Measurements from ENCODE around the gene STARD9. TPM values are rescaled to one million over a fixed set of nuclear protein-coding genes. Genes with fewer than 3 reads are reported as not detected.

STARD9 gene
- total and polyA plus RNA-seq, 4 donors = 2.4 to 27.6 (median 10.8) TPM

DNA sequence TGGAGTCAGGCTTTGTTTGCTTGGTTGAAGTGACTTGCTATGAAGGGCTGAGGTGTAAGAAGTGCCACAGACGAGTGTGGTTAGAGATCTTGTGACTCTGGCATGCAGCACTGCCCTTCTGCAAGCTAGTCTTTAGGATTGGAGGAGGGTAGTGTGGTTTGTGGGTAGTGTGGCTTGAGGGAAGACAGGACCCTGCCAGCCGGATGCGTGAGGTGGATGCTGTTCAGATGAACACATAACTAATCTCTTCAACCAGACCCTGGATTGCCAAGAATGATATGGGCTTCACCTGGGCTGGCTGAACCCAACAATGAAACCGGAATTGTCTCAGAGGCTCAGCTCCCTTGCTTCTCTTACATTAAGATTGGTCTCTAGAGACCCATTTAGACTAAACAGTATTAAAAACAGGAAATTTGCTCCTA is 32.7 kb downstream of the STARD9 start:
- H3K27ac ChIP-seq (ENCODE audit: low read depth in 1 of 2, low read length in 1 of 2) = peak overlapping the region in 1 of 2 donors; percentile 67
- TF ChIP-seq CTCF (IDR thresholded peaks at IDR 0.05; ENCODE audit: control extremely low read depth, extremely low read depth) = no peak
- no peak overlapping the region for H3K4me3 ChIP-seq
- peak overlapping the region in 1 of 2 donors; percentile 55 for H3K9ac ChIP-seq (ENCODE audit: insufficient read depth in 1 of 2, low read length in 2 of 2)
- 10 to 14% methylated on average over 4 of the region's 4 CpGs for WGBS, 2 donors
- DNase-seq (peak in 2 of 3 donors; percentile 19 to 58), ATAC-seq (ENCODE audit: insufficient read depth, low FRiP score) (peak; percentile 31)
- no peaks in the 10 kb centered on the region for H3K9me3 ChIP-seq (ENCODE audit: control insufficient read depth in 4 of 4, insufficient read depth in 3 of 4, low read length in 3 of 4)
- H3K4me1 ChIP-seq (ENCODE audit: control insufficient read depth in 5 of 5, insufficient read depth in 5 of 5, low read length in 5 of 5) = peaks cover 4 to 18% (median 10%) of the 10 kb centered on the region in 5 donors
- H3K27me3 ChIP-seq (ENCODE audit: control insufficient read depth in 3 of 3, insufficient read depth in 3 of 3, low read length in 2 of 3) = no peaks in the 10 kb centered on the region
- H3K36me3 ChIP-seq (ENCODE audit: control insufficient read depth in 4 of 4, insufficient read depth in 4 of 4, low read length in 4 of 4) = no peaks in the 10 kb centered on the region

- 48 to 59% methylated on average over 7 of the region's 7 CpGs for WGBS, 2 donors
- Histone ChIP-seq H3K27ac (ENCODE audit: low read depth in 1 of 2, low read length in 1 of 2) (no peak overlapping the region), H3K4me3 (no peak overlapping the region), H3K9ac (ENCODE audit: insufficient read depth in 1 of 2, low read length in 2 of 2) (no peak overlapping the region), H3K27me3 (ENCODE audit: control insufficient read depth in 3 of 3, insufficient read depth in 3 of 3, low read length in 2 of 3) (no peaks in the 10 kb centered on the region), H3K36me3 (ENCODE audit: control insufficient read depth in 4 of 4, insufficient read depth in 4 of 4, low read length in 4 of 4) (no peaks in the 10 kb centered on the region), H3K4me1 (ENCODE audit: control insufficient read depth in 5 of 5, insufficient read depth in 5 of 5, low read length in 5 of 5) (peaks cover 4 to 18% (median 12%) of the 10 kb centered on the region in 5 donors), H3K9me3 (ENCODE audit: control insufficient read depth in 4 of 4, insufficient read depth in 3 of 4, low read length in 3 of 4) (no peaks in the 10 kb centered on the region)
- DNase-seq = peak in 1 of 3 donors; percentile 32
- no peak for ATAC-seq (ENCODE audit: insufficient read depth, low FRiP score)
- TF ChIP-seq CTCF (IDR thresholded peaks at IDR 0.05; ENCODE audit: control extremely low read depth, extremely low read depth) = no peak
These were observed 33.5 kb downstream of the STARD9 start for GRCh38 chr15:42608752-42609488.

DNA sequence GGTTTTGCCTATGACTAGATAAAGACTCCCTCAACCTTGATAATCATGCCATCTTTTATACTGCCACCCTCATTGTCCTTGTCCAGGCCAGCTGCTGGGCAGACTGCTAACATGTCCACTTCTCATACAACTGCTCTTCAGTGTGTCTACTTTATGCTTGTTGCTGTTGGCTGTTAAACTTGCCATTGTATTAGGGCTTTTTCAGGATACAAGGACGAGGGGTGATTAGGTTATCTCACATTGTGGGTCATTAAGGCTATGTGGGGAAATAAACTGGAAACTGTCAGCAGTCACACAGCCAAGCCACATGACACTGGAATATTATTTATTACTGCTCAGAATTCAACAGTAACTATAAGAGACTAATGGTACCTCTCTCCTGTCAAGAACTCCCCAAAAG is 36.1 kb downstream of the STARD9 start:
- H3K4me1 ChIP-seq (ENCODE audit: control insufficient read depth in 5 of 5, insufficient read depth in 5 of 5, low read length in 5 of 5) = peaks cover 3 to 11% (median 4%) of the 10 kb centered on the region in 5 donors
- no peaks in the 10 kb centered on the region for H3K36me3 ChIP-seq (ENCODE audit: control insufficient read depth in 4 of 4, insufficient read depth in 4 of 4, low read length in 4 of 4)
- no peaks in the 10 kb centered on the region for H3K9me3 ChIP-seq (ENCODE audit: control insufficient read depth in 4 of 4, insufficient read depth in 3 of 4, low read length in 3 of 4)
- no peak overlapping the region for H3K27ac ChIP-seq (ENCODE audit: low read depth in 1 of 2, low read length in 1 of 2)
- H3K27me3 ChIP-seq (ENCODE audit: control insufficient read depth in 3 of 3, insufficient read depth in 3 of 3, low read length in 2 of 3) = no peaks in the 10 kb centered on the region
- no peak for TF ChIP-seq CTCF (IDR thresholded peaks at IDR 0.05; ENCODE audit: control extremely low read depth, extremely low read depth)
- 64 to 66% methylated on average over 1 of the region's 1 CpG for WGBS, 2 donors
- H3K4me3 ChIP-seq = no peak overlapping the region
- ATAC-seq (ENCODE audit: insufficient read depth, low FRiP score) (no peak), DNase-seq (no peak)
- no peak overlapping the region for H3K9ac ChIP-seq (ENCODE audit: insufficient read depth in 1 of 2, low read length in 2 of 2)

Data from lung (tissue), 12 donors.